HG02885 (cell line): ENCODE results near the gene ZNF513.
"Not testable (repeated sequence)": the region's sequence is repeated elsewhere in the genome, so short reads cannot be mapped to it uniquely, and the experiment has no call there.

Source experiments
- ATAC-seq: cut with Tn5 transposase; IDR thresholded peaks from one replicate; pipeline ENCODE4 v1.9.1; 2021; ENCODE audit warnings: mild to moderate bottlenecking; ENCODE audit not compliant: unreplicated experiment, poor library complexity

The ZNF513 gene

GRCh38 chr2:27362678-27363420 is 17.7 kb downstream of the ZNF513 start:
- ATAC-seq, result no peak

DNA sequence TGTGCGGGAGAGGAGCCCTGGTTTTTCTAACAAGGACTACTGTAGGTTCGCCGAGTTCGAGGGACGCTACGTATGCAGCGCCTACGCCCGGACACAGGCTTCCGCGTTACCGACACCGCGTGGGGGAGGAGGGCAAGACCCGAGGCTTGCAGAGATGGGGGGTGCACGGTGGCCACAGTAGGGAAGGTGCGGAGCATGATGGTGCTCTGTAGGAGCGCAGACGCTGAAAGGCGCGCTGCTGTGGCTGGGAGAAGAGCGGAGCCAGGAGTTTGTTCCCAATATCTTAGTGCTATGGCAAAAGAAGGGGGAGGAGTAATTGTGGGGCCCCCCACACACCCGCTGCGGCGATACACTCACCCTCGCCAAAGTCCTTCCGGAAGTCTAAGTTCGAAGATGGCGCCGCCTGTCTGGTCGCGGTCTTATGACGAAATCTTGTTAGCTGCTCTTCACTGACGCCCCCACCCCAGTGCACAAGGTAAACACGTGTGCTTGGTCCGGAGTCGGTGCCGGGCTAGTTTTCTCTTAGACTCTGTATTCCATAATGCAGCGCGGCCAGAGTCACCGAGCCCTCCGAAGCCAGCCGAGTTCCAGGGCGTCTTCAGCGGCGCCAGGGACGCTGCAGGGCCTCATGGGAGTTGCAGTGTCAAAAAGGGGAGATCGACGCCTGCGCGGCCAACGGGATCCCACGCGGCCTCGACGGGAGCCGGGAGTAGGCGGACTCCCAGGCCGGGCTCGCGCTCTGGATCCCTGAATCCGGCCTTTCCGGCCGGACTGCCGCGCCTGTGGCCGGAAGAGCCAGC is 24.0 kb downstream of the ZNF513 start, which contains the start of gene GTF3C2:
Gene GTF3C2 (minus strand): TSS at position 383 of the 800 bp plus-strand sequence. CDS start 13,210 bp downstream, outside the sequence.
- ATAC-seq, result peak; percentile 86

DNA sequence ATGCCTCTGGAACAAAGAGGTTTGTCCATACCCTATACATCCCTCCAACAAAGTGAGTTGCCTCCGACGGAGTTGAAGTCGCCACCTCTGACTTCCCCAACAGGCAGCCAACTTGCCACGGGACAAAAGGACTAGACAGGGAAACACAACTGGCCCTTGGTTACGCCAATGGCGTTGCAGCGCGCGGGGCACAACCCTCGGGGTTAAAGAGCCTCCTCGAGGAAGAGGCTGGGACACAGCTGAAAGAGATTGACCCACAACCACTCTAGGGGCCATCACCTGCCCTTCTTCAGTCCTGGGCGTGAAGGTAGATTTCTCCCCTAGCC is 24.5 kb downstream of the ZNF513 start:
- peak; percentile 30 for ATAC-seq

GRCh38 chr2:27354597-27354927 is 26.0 kb downstream of the ZNF513 start:
- no peak for ATAC-seq

- no peak for ATAC-seq
These were observed 26.6 kb downstream of the ZNF513 start for GRCh38 chr2:27353762-27354596.

- not testable (repeated sequence) for ATAC-seq
These were observed 27.2 kb downstream of the ZNF513 start for GRCh38 chr2:27353386-27353761.

- no peak for ATAC-seq
These were observed 28.5 kb downstream of the ZNF513 start for GRCh38 chr2:27351802-27352598.

DNA sequence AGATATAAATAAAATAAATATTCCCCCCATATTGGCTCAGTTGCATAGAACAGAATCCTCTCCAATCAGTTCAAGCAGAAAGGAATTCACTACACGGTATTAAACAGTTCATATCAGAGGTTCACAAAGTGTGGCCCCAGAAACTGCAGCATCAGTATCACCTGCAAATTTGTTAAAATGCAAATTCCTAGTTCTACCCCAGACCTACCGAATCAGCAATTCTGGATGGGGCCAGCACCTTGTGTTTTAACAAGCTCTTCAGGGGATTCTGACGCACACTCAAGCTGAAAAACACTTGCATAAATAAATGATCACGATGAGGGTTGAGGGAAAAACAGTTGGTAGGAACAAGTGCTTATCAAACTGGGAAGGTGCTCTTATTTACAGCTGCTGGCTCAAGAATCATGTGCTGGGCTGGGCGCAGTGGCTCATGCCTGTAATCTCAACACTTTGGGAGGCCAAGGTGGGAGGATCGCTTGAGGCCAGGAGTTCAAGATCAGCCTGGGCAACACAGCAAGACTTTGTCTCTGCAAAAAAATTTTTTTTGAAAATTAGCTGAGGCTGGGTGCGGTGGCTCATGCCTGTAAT is 30.3 kb downstream of the ZNF513 start:
- no peak for ATAC-seq

DNA sequence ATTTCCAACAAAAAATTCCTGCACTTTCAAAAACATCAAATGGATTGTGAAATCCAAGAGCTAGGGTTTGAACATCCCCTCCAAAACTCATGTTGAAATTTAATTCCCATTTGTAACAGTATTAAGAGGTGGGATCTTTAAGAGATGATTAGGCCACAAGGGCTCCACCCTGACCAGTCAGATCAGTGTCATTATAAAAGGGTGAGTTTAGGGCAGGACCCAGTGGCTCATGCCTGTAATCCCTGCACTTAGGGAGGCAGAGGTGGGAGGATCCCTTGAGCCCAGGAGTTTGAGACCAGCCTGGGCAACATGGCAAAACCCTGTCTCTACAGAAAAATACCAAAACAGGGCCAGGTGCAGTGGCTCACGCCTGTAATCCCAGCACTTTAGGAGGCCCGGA is 32.9 kb downstream of the ZNF513 start:
- no peak for ATAC-seq

- ATAC-seq, result no peak
These were observed 44.4 kb downstream of the ZNF513 start for GRCh38 chr2:27336173-27336572.

DNA sequence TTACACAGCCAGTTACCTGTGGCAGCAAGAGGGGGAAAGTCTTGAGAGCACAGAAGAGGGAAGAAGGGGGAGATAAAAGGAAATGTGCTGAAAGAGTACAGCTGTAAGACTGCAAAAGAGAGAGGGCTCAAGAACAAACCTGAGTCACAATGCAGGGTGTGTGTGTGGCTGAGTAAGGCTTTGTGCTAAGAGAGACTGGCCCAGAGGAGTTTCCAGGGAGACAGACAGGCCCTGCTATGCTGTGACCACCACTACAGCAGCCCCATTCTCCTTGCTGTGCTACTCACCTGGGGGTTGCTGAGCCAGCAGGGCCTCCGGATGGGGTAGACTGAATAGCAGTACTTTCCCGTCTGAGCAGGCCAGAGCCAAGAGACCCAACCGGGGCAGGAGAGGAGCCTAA is 45.2 kb downstream of the ZNF513 start:
- no peak for ATAC-seq
